Fibroblast of peridontal ligament (primary cell): ENCODE data around the gene FBN3.
"Not testable (repeated sequence)": the region's sequence is repeated elsewhere in the genome, so short reads cannot be mapped to it uniquely, and the experiment has no call there.

Source experiments
- DNase-seq: peaks from one replicate; pipeline ENCODE4 v3.0.0-alpha.2; 2010; ENCODE audit errors: extremely low read depth

The FBN3 gene

GRCh38 chr19:8117991-8118390, 31.4 kb downstream of the FBN3 start:
- DNase-seq, result no peak

GRCh38 chr19:8116437-8117293, 32.7 kb downstream of the FBN3 start:
- DNase-seq, result no peak

- no peak for DNase-seq
Measured at GRCh38 chr19:8115805-8116396, 33.5 kb downstream of the FBN3 start.

GRCh38 chr19:8113017-8113416, 36.4 kb downstream of the FBN3 start:
- no peak for DNase-seq

- no peak for DNase-seq
Measured at GRCh38 chr19:8111376-8111775, 38.0 kb downstream of the FBN3 start.

GRCh38 chr19:8110931-8111330, 38.5 kb downstream of the FBN3 start:
- DNase-seq, result no peak

- DNase-seq, result no peak
Measured at GRCh38 chr19:8109890-8110662, 39.3 kb downstream of the FBN3 start.

- DNase-seq, result no peak
Measured at GRCh38 chr19:8109455-8109854, 39.9 kb downstream of the FBN3 start.

- DNase-seq, result no peak
Measured at GRCh38 chr19:8108560-8109445, 40.6 kb downstream of the FBN3 start.

- DNase-seq, result no peak
Measured at GRCh38 chr19:8107301-8107903, 42.0 kb downstream of the FBN3 start.

GRCh38 chr19:8105471-8105870, 43.9 kb downstream of the FBN3 start:
- no peak for DNase-seq

GRCh38 chr19:8101910-8102309, 47.5 kb downstream of the FBN3 start:
- not testable (repeated sequence) for DNase-seq

- DNase-seq, result no peak
Measured at GRCh38 chr19:8101311-8101710, 48.1 kb downstream of the FBN3 start.

- DNase-seq, result no peak
Measured at GRCh38 chr19:8097681-8098567, 51.5 kb downstream of the FBN3 start.

GRCh38 chr19:8097198-8097597, 52.2 kb downstream of the FBN3 start:
- DNase-seq, result no peak

GRCh38 chr19:8096071-8096470, 53.3 kb downstream of the FBN3 start:
- DNase-seq, result no peak

GRCh38 chr19:8095354-8095886, 54.0 kb downstream of the FBN3 start:
- no peak for DNase-seq

- no peak for DNase-seq
Measured at GRCh38 chr19:8094336-8094735, 55.1 kb downstream of the FBN3 start.

- no peak for DNase-seq
Measured at GRCh38 chr19:8093740-8094139, 55.7 kb downstream of the FBN3 start.

- DNase-seq, result no peak
Measured at GRCh38 chr19:8090950-8091349, 58.4 kb downstream of the FBN3 start.
